HCT116 (cell line): ENCODE measurements around the gene ABCB7. TPM values are rescaled to one million over a fixed set of nuclear protein-coding genes. Genes with fewer than 3 reads are reported as not detected.

Source experiments
- ATAC-seq: fragments of 200-7000 bp; cut with Tn5 transposase; 2 replicates; pipeline ENCODE4 v1.9.1; 2020; ENCODE audit warnings: mild to moderate bottlenecking, moderate library complexity
- BruUV-seq: library from RNA; stranded (reverse); fragments of 400-500 nt; replicated peaks from 2 replicates; lab custom pipeline; 2021; lab: Mats Ljungman, UMichigan
- CTCF ChIA-PET: fragments of 300-600 bp; sonication (Branson Sonifier 250); formaldehyde crosslinking; loops from one replicate; lab custom pipeline; 2021; ENCODE audit warnings: antibody characterized with exemption; lab: Charles Lee
- POLR2A ChIA-PET: fragments of 300-600, 350-600 bp; sonication (Branson Sonifier 250); formaldehyde crosslinking; loops from one replicate; lab custom pipeline; 2021; ENCODE audit warnings: antibody characterized with exemption; lab: Charles Lee
- RAD21 ChIA-PET, 2 experiments: fragments of 300-600 bp; sonication (Branson Sonifier 250); formaldehyde crosslinking; loops; one replicate each; lab custom pipeline; 2023; ENCODE audit warnings: low total read pairs in 2 of 2; ENCODE audit not compliant: uncharacterized antibody in 2 of 2, unreplicated experiment in 2 of 2, low non-redundant PET in 1 of 2; lab: Charles Lee
- DNase-seq: peaks from one replicate; pipeline ENCODE4 v3.0.0-alpha.2; 2010; ENCODE audit warnings: low read depth, low spot score
- H2AFZ ChIP-seq: fragments of 200-600 bp; shearing (Covaris generic), sonication (generic); 2 replicates; pipeline ENCODE4 v1.6.1; 2017; ENCODE audit warnings: low read depth, mixed run types, mixed read lengths, antibody characterized with exemption, low read length; ENCODE audit not compliant: poor library complexity, severe bottlenecking
- H3K27ac ChIP-seq: 2 replicates; pipeline ENCODE4 v1.5.1; 2012; ENCODE audit warnings: low read depth, low read length
- H3K27me3 ChIP-seq: fragments of 200-600 bp; sonication (generic); 2 replicates; pipeline ENCODE4 v1.6.1; 2016; ENCODE audit warnings: mixed run types, low read length, mixed read lengths; ENCODE audit not compliant: insufficient read depth
- H3K36me3 ChIP-seq, 2 experiments: fragments of 200-500 bp in 1 of 2; fragments of 200-600 bp in 1 of 2; sonication (Bioruptor generic) in 1 of 2; sonication (generic) in 1 of 2; 2 replicates each; pipeline versions ENCODE4 v1.5.1 to v1.6.1; 2014 to 2016; ENCODE audit warnings: low read length in 2 of 2, inconsistent platforms in 1 of 2, mixed read lengths in 1 of 2, mixed run types in 1 of 2; ENCODE audit not compliant: insufficient read depth in 2 of 2, control insufficient read depth in 1 of 2
- H3K4me1 ChIP-seq, 2 experiments: fragments of 200-600 bp in 1 of 2; sonication (generic) in 1 of 2; 2 replicates each; pipeline versions ENCODE4 v1.5.1 to v1.6.1; 2012 to 2017; ENCODE audit warnings: low read length in 2 of 2, inconsistent platforms in 1 of 2, mild to moderate bottlenecking in 1 of 2, mixed read lengths in 1 of 2, mixed run types in 1 of 2, moderate library complexity in 1 of 2; ENCODE audit not compliant: insufficient read depth in 2 of 2, control insufficient read depth in 1 of 2
- H3K4me2 ChIP-seq: fragments of 200-600 bp; sonication (generic); 2 replicates; pipeline ENCODE4 v1.6.1; 2017; ENCODE audit warnings: mixed run types, low read length, mixed read lengths
- H3K4me3 ChIP-seq, 2 experiments: fragments of 200-600 bp in 1 of 2; sonication (generic) in 1 of 2; replicated peaks in 1 of 2; 2 replicates each; pipeline ENCODE4 v1.5.1; 2011 to 2016; ENCODE audit warnings: low read length in 2 of 2, control low read depth in 1 of 2, low read depth in 1 of 2, mild to moderate bottlenecking in 1 of 2, mixed read lengths in 1 of 2, mixed run types in 1 of 2
- H3K79me2 ChIP-seq: fragments of 200-600 bp; sonication (generic); 2 replicates; pipeline ENCODE4 v1.6.1; 2017; ENCODE audit warnings: mild to moderate bottlenecking, mixed run types, low read length, moderate library complexity, mixed read lengths; ENCODE audit not compliant: insufficient read depth
- H3K9ac ChIP-seq: fragments of 200-600 bp; sonication (generic); 2 replicates; pipeline ENCODE4 v1.6.1; 2016; ENCODE audit warnings: low read length, mixed read lengths
- H3K9me2 ChIP-seq: fragments of 200-600 bp; sonication (generic), shearing (Covaris generic); 2 replicates; pipeline ENCODE4 v1.6.1; 2017; ENCODE audit warnings: mixed run types, mild to moderate bottlenecking, moderate library complexity; ENCODE audit not compliant: insufficient read depth
- H3K9me3 ChIP-seq, 2 experiments: fragments of 200-500 bp in 1 of 2; fragments of 200-600 bp in 1 of 2; sonication (Bioruptor generic) in 1 of 2; sonication (generic) in 1 of 2; 2 replicates each; pipeline ENCODE4 v1.6.1; 2014 to 2017; ENCODE audit warnings: low read length in 2 of 2, mixed read lengths in 2 of 2, inconsistent platforms in 1 of 2, low read depth in 1 of 2, mild to moderate bottlenecking in 1 of 2, mixed run types in 1 of 2, moderate library complexity in 1 of 2; ENCODE audit not compliant: control insufficient read depth in 1 of 2, insufficient read depth in 1 of 2
- H4K20me1 ChIP-seq: fragments of 200-600 bp; sonication (generic), shearing (Covaris generic); 2 replicates; pipeline ENCODE4 v1.6.1; 2017; ENCODE audit warnings: mixed run types, mild to moderate bottlenecking, moderate library complexity; ENCODE audit not compliant: insufficient read depth
- ELF1 ChIP-seq: IDR thresholded peaks from 2 replicates; pipeline ENCODE4 v1.6.1; 2012; ENCODE audit warnings: low read depth, borderline replicate concordance
- FOSL1 ChIP-seq: IDR thresholded peaks from 2 replicates; pipeline ENCODE4 v1.6.1; 2012; ENCODE audit warnings: low read depth
- JUND ChIP-seq: IDR thresholded peaks from 2 replicates; pipeline ENCODE4 v1.6.1; 2012
- SP1 ChIP-seq: IDR thresholded peaks from 2 replicates; pipeline ENCODE4 v1.6.1; 2012; ENCODE audit warnings: low read depth
- ZBTB33 ChIP-seq: IDR thresholded peaks from 2 replicates; pipeline ENCODE4 v1.6.1; 2011; ENCODE audit warnings: mild to moderate bottlenecking, low read length, moderate library complexity; ENCODE audit not compliant: insufficient replicate concordance; ENCODE audit errors: extremely low read depth
- ZNF274 ChIP-seq: fragments of 200-500 bp; sonication (Bioruptor generic); IDR thresholded peaks from 2 replicates; pipeline ENCODE4 v1.6.1; 2014; ENCODE audit warnings: mild to moderate bottlenecking, low read depth, low read length, inconsistent platforms
- intact Hi-C: fragments of 100-400 bp; cut with micrococcal nuclease; formaldehyde crosslinking; loops from 2 replicates; pipeline ENCODE4 v1.10.0; 2022
- total RNA-seq: library from RNA; stranded (reverse); gene quantifications from one replicate; pipeline ENCODE4 v1.2.1, GENCODE V29; 2021; ENCODE audit not compliant: unreplicated experiment

The ABCB7 gene
- total RNA-seq, 1 experiment from 2014 or later, result 24.6 TPM

GRCh38 chrX:75076429-75076828 lies 79.7 kb downstream of the ABCB7 start:
- Histone ChIP-seq H3K4me3 (no peak overlapping the region), H3K27me3 (no peaks in the 10 kb centered on the region), H3K9me3 (no peaks in the 10 kb centered on the region), H2AFZ (no peak overlapping the region), H3K9me2 (no peaks in the 10 kb centered on the region), H3K4me2 (no peak overlapping the region), H3K9ac (no peak overlapping the region), H3K27ac (no peak overlapping the region), H3K79me2 (no peaks in the 10 kb centered on the region), H3K36me3 (no peaks in the 10 kb centered on the region), H4K20me1 (no peaks in the 10 kb centered on the region), H3K4me1 (no peaks in the 10 kb centered on the region)
- ATAC-seq (no peak), DNase-seq (no peak)
- ChIA-PET CTCF (no interaction called here), POLR2A (no interaction called here), RAD21 (no interaction called here)
- intact Hi-C loops, result no loop called here
- TF ChIP-seq JUND (no peak), ZNF274 (no peak), FOSL1 (no peak), SP1 (no peak), ELF1 (no peak), ZBTB33 (no peak)
- no TSS peak for BruUV-seq

- intact Hi-C loops, result no loop called here
- Histone ChIP-seq H3K4me1 (no peaks in the 10 kb centered on the region), H4K20me1 (no peaks in the 10 kb centered on the region), H3K27me3 (no peaks in the 10 kb centered on the region), H2AFZ (no peak overlapping the region), H3K9me3 (no peaks in the 10 kb centered on the region), H3K27ac (no peak overlapping the region), H3K4me3 (no peak overlapping the region), H3K79me2 (no peaks in the 10 kb centered on the region), H3K9ac (no peak overlapping the region), H3K9me2 (no peaks in the 10 kb centered on the region), H3K36me3 (no peaks in the 10 kb centered on the region), H3K4me2 (no peak overlapping the region)
- ChIA-PET CTCF (no interaction called here), RAD21 (no interaction called here), POLR2A (no interaction called here)
- BruUV-seq, result no TSS peak
- no peak for DNase-seq
- TF ChIP-seq FOSL1 (no peak), ELF1 (no peak), SP1 (no peak)
- no peak for ATAC-seq
Measured at GRCh38 chrX:75074475-75074874, 81.6 kb downstream of the ABCB7 start.
